Prostate gland (tissue), 2 donors: ENCODE data around the gene BTF3L4.

Experiments
- POLR2A ChIP-seq: fragments of 450-650 bp; IDR thresholded peaks from one replicate; pipeline ENCODE4 v1.6.1; 2016; ENCODE audit warnings: antibody characterized with exemption, mild to moderate bottlenecking
- POLR2AphosphoS5 ChIP-seq: sonication (generic); formaldehyde crosslinking; IDR thresholded peaks from one replicate; pipeline ENCODE4 v1.6.1; 2017; ENCODE audit warnings: antibody characterized with exemption
- TF ChIP-seq, protein P1 (sequence below), 4 experiments: fragments of 200-600 bp in 2 of 4; fragments of 450-650 bp in 2 of 4; sonication (generic) in 2 of 4; IDR thresholded peaks; 1 replicate in 3 of 4; 2 replicates in 1 of 4; pipeline ENCODE4 v1.5.1; 2016 to 2019; ENCODE audit warnings: antibody characterized with exemption in 4 of 4, mild to moderate bottlenecking in 2 of 4, moderate library complexity in 2 of 4

DNA sequence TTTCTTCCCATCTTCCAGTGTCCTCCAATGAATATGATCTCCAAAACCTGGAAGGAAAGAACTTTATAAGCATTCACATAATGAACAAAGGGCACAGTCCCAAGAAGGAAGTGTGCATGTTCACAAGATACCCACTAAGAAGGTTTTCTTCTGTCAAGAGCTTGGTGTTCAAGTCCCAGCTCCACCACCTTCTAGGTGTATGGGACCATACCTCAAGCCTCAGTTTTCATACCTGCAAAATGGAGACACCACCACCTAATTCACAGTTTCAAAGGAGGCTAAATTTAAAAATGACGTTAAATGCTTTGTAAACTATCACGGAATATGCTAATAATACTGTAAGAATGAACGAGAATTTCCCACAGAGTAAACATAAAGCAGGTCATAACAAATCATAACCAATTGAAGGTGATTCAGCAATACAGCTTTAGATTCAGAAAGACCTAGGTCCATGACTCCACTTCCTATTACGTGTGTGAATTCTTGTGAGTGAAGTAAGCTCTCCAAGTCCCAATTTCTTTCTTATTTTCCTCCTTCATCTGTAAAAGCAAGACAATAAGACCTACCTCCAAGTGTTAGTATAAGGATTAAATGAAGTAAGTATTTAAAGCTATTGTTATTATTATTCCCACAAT, 14.4 kb upstream of the BTF3L4 start:
- TF ChIP-seq, protein P1, sequence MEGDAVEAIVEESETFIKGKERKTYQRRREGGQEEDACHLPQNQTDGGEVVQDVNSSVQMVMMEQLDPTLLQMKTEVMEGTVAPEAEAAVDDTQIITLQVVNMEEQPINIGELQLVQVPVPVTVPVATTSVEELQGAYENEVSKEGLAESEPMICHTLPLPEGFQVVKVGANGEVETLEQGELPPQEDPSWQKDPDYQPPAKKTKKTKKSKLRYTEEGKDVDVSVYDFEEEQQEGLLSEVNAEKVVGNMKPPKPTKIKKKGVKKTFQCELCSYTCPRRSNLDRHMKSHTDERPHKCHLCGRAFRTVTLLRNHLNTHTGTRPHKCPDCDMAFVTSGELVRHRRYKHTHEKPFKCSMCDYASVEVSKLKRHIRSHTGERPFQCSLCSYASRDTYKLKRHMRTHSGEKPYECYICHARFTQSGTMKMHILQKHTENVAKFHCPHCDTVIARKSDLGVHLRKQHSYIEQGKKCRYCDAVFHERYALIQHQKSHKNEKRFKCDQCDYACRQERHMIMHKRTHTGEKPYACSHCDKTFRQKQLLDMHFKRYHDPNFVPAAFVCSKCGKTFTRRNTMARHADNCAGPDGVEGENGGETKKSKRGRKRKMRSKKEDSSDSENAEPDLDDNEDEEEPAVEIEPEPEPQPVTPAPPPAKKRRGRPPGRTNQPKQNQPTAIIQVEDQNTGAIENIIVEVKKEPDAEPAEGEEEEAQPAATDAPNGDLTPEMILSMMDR (IDR thresholded peaks at IDR 0.05) = no peak
- TF ChIP-seq POLR2A (no peak), POLR2AphosphoS5 (no peak)
